ENCODE results near the gene FNDC3B. TPM values are rescaled to one million over a fixed set of nuclear protein-coding genes. Genes with fewer than 3 reads are reported as not detected.
A peak's percentile ranks its signal among the peaks of the same experiment; 100 is the strongest.

FNDC3B gene
- total and polyA plus RNA-seq, 2 donors (not counting 3 experiments of a cell fraction or from before 2014, with no cell fraction given), result 91.6 to 295 TPM

GRCh38 chr3:172065967-172066762 is 26.8 kb downstream of the FNDC3B start:
- Histone ChIP-seq H3K27me3 (ENCODE audit: control insufficient read depth in 2 of 2, insufficient read depth in 2 of 2, low read length in 2 of 2) (no peaks in the 10 kb centered on the region), H3K9me1 (replicated peaks; ENCODE audit: control insufficient read depth, extremely low read depth, insufficient read depth, low read length) (no peaks in the 10 kb centered on the region), H2AFZ (ENCODE audit: low read depth, low read length) (no peak overlapping the region), H3K4me3 (replicated peaks in 1 of 3; ENCODE audit: insufficient read depth in 1 of 3, low read depth in 1 of 3, low read length in 3 of 3) (peak overlapping the region in 1 of 3 experiments; percentile 10), H4K20me1 (replicated peaks; ENCODE audit: control insufficient read depth, extremely low read depth, insufficient read depth, low read length) (peaks cover 15% of the 10 kb centered on the region), H3K36me3 (ENCODE audit: control insufficient read depth in 2 of 2, extremely low read depth in 1 of 2, insufficient read depth in 2 of 2, low read length in 2 of 2) (peaks cover 0 to 9% of the 10 kb centered on the region in 2 experiments), H3K4me2 (ENCODE audit: insufficient read depth, low read length) (peak overlapping the region; percentile 60), H3K9ac (replicated peaks; ENCODE audit: extremely low read depth, insufficient read depth, low read length) (peak overlapping the region; percentile 30), H3K9me3 (replicated peaks; ENCODE audit: control insufficient read depth, insufficient read depth, low read length) (no peaks in the 10 kb centered on the region), H3K79me2 (ENCODE audit: control insufficient read depth, insufficient read depth, low read length) (peaks cover 92% of the 10 kb centered on the region), H3K27ac (ENCODE audit: insufficient read depth, low read depth, low read length) (peak overlapping the region; percentile 67), H3K4me1 (ENCODE audit: control insufficient read depth, extremely low read depth, insufficient read depth, low read length) (peaks cover 56% of the 10 kb centered on the region)
- intact Hi-C loops (cut with micrococcal nuclease), result loop anchor here (2.0 to 10.0 kb wide), 2 partner anchors 75 to 421 kb away; no protein-coding TSS in a partner anchor
- ChIA-PET CTCF (interaction anchor here (0.6 to 2.6 kb wide), 10 partner anchors 8 to 276 kb away, joined by 3 to 9 read pairs (median 4); partner anchors contain the start of gene FNDC3B), POLR2A (interaction anchor here (0.6 to 1.4 kb wide), 4 partner anchors 20 to 61 kb away, joined by 3 to 5 read pairs (median 4); partner anchors contain the start of gene FNDC3B)
- DNase-seq (ENCODE audit: low read depth, low spot score) (peak; percentile 85), FAIRE-seq (peak; percentile 78)
- dilution Hi-C loops (cut with MboI; ENCODE audit: extremely low pct_ligation_motif_present, low sequenced_read_pairs), result no loop called here
- TF ChIP-seq EZH2 (IDR thresholded peaks at IDR 0.05; ENCODE audit: borderline replicate concordance, low read depth, low read length, severe bottlenecking), result no peak
- no peak for TF ChIP-seq MYC (IDR thresholded peaks at IDR 0.05; ENCODE audit: low read depth, low read length)
- peak; percentile 29 for TF ChIP-seq JUN (IDR thresholded peaks at IDR 0.05; ENCODE audit: borderline replicate concordance, insufficient read depth, insufficient read length, low read depth)
- no peak for TF ChIP-seq FOS (IDR thresholded peaks at IDR 0.05; ENCODE audit: borderline replicate concordance, insufficient read depth, low read length)
- TF ChIP-seq CTCF (IDR thresholded peaks at IDR 0.05; ENCODE audit: extremely low read depth in 1 of 2, insufficient read depth in 1 of 2, low read depth in 1 of 2, low read length in 2 of 2), result no peak
- TF ChIP-seq POLR2AphosphoS5 (IDR thresholded peaks at IDR 0.05; ENCODE audit: insufficient read depth, low read depth, low read length), result peak; percentile 44
- no peak for TF ChIP-seq POLR2A (IDR thresholded peaks at IDR 0.05; ENCODE audit: low read depth, low read length)
- no peak for TF ChIP-seq GATA2 (IDR thresholded peaks at IDR 0.05; ENCODE audit: insufficient read depth, insufficient read length, low read depth, low read length)
- TF ChIP-seq MAX (IDR thresholded peaks at IDR 0.05; ENCODE audit: insufficient read depth, insufficient read length), result no peak
- no TSS peak for BruUV-seq (replicated peaks)
